K562 (cell line): ENCODE measurements around the gene TUBD1. TPM values are rescaled to one million over a fixed set of nuclear protein-coding genes. Genes with fewer than 3 reads are reported as not detected.

Experiments
- CHCHD3 ChIP-seq: fragments of 250-450 bp; sonication (Bioruptor Pico); IDR thresholded peaks from 2 replicates; pipeline ENCODE4 v2.1.2; 2022; ENCODE audit warnings: mild to moderate bottlenecking
- CHD1 ChIP-seq: fragments of 200-600 bp; sonication (generic); IDR thresholded peaks from one replicate; pipeline ENCODE4 v1.6.1; 2012; ENCODE audit warnings: mild to moderate bottlenecking, moderate library complexity, low read length, inconsistent platforms
- HDAC3 ChIP-seq: fragments of 450-650 bp; IDR thresholded peaks from 2 replicates; pipeline ENCODE4 v1.6.1; 2018; ENCODE audit warnings: borderline replicate concordance, mild to moderate bottlenecking, moderate library complexity; ENCODE audit not compliant: partially characterized antibody
- KLF1 ChIP-seq: fragments of 450-650 bp; IDR thresholded peaks from 2 replicates; pipeline ENCODE4 v1.6.1; 2016; ENCODE audit warnings: missing genetic modification characterization, missing compliant biosample characterization
- MAZ ChIP-seq, 2 experiments: fragments of 450-650 bp in 1 of 2; sonication (generic) in 1 of 2; formaldehyde crosslinking; IDR thresholded peaks in 1 of 2; conservative IDR thresholded peaks in 1 of 2; 2 replicates each; pipeline versions ENCODE4 v1.4.0 to v1.5.0; 2020; ENCODE audit warnings: mild to moderate bottlenecking in 1 of 2, missing genetic modification reagents in 1 of 2
- MEF2A ChIP-seq: IDR thresholded peaks from 2 replicates; pipeline ENCODE4 v1.6.1; 2011; ENCODE audit warnings: low read depth, mild to moderate bottlenecking, low read length, moderate library complexity; ENCODE audit not compliant: control insufficient read depth
- NFXL1 ChIP-seq: fragments of 450-650 bp; formaldehyde crosslinking; IDR thresholded peaks from 2 replicates; pipeline ENCODE4 v1.4.0; 2021; ENCODE audit warnings: mild to moderate bottlenecking
- NR2C2 ChIP-seq, 2 experiments: fragments of 200-800 bp in 1 of 2; sonication (Bioruptor generic) in 1 of 2; sonication (generic) in 1 of 2; formaldehyde crosslinking in 1 of 2; IDR thresholded peaks; 2 replicates each; pipeline versions ENCODE4 v1.6.1 to v1.8.0; 2016 to 2022; ENCODE audit warnings: mild to moderate bottlenecking in 1 of 2, missing compliant biosample characterization in 1 of 2, missing genetic modification characterization in 1 of 2, missing genetic modification reagents in 1 of 2
- RBM15 ChIP-seq: fragments of 200-400 bp; formaldehyde crosslinking; IDR thresholded peaks from 2 replicates; pipeline ENCODE4 v1.6.1; 2018; ENCODE audit warnings: mild to moderate bottlenecking, low read length, moderate library complexity; ENCODE audit not compliant: insufficient read depth
- SIRT6 ChIP-seq: IDR thresholded peaks from one replicate; pipeline ENCODE4 v1.6.1; 2012; ENCODE audit warnings: low read depth, mild to moderate bottlenecking, control low read depth, inconsistent platforms, low read length, moderate library complexity
- TAF7 ChIP-seq: fragments of 450-650 bp; IDR thresholded peaks from 2 replicates; pipeline ENCODE4 v1.6.1; 2016; ENCODE audit warnings: missing genetic modification characterization, missing compliant biosample characterization
- ZBTB12 ChIP-seq: fragments of 250-450 bp; sonication (Bioruptor Pico); IDR thresholded peaks from 2 replicates; pipeline ENCODE4 v1.4.0; 2020
- ZBTB17 ChIP-seq: fragments of 450-650 bp; formaldehyde crosslinking; IDR thresholded peaks from 2 replicates; pipeline ENCODE4 v1.4.0; 2020; ENCODE audit warnings: mild to moderate bottlenecking
- ZNF3 ChIP-seq: fragments of 250-450 bp; sonication (Bioruptor Pico); IDR thresholded peaks from 2 replicates; pipeline ENCODE4 v1.5.0; 2021; ENCODE audit warnings: mild to moderate bottlenecking, moderate library complexity
- ZNF445 ChIP-seq: fragments of 250-450 bp; sonication (Bioruptor Pico); IDR thresholded peaks from 2 replicates; pipeline ENCODE4 v1.4.0; 2020; ENCODE audit warnings: low read depth, mild to moderate bottlenecking, moderate library complexity
- ZNF717 ChIP-seq: fragments of 250-450 bp; sonication (Bioruptor Pico); IDR thresholded peaks from 2 replicates; pipeline ENCODE4 v1.5.0; 2021
- polyA plus RNA-seq, 8 experiments: library from polyadenylated mRNA; depleted of rRNA in 4 of 8; stranded (reverse) in 5 of 8; unstranded in 3 of 8; fragments of >200 nt; fragmentation: Nextera tagmentation in 2 of 8; fragmentation: Illumina TruSeq in 1 of 8; extraction: Ambion mirVana in 2 of 8; extraction: Trizol in 1 of 8; gene quantifications; 2 replicates each; pipeline versions ENCODE4 v1.2.1 to v1.2.3, GENCODE V29; 2011 to 2014; ENCODE audit warnings: inconsistent platforms in 1 of 8, missing spikeins in 1 of 8
- total RNA-seq, 7 experiments: library from RNA; depleted of rRNA in 6 of 7; stranded (reverse); fragments of >200 nt in 6 of 7; fragmentation: Illumina TruSeq in 2 of 7; extraction: Trizol in 2 of 7; gene quantifications; 2 replicates each; pipeline versions ENCODE4 v1.2.1 to v1.2.3, GENCODE V29; 2011 to 2021; ENCODE audit warnings: low replicate concordance in 1 of 7
- TF ChIP-seq, protein P1 (sequence below), 2 experiments: fragments of 200-800 bp in 1 of 2; sonication (Bioruptor generic) in 1 of 2; sonication (generic) in 1 of 2; formaldehyde crosslinking in 1 of 2; IDR thresholded peaks in 1 of 2; conservative IDR thresholded peaks in 1 of 2; 2 replicates each; pipeline versions ENCODE4 v1.5.0 to v1.6.1; 2016 to 2020; ENCODE audit warnings: missing compliant biosample characterization in 1 of 2, missing genetic modification characterization in 1 of 2, missing genetic modification reagents in 1 of 2
- TF ChIP-seq, protein P2 (sequence below), 3 experiments: fragments of 200-800 bp in 1 of 3; fragments of 250-450 bp in 1 of 3; fragments of 450-650 bp in 1 of 3; sonication (Bioruptor Pico) in 1 of 3; sonication (Bioruptor generic) in 1 of 3; formaldehyde crosslinking in 1 of 3; IDR thresholded peaks; 2 replicates each; pipeline versions ENCODE4 v1.6.1 to v1.8.0; 2016 to 2022; ENCODE audit warnings: mild to moderate bottlenecking in 2 of 3, missing genetic modification characterization in 2 of 3, missing compliant biosample characterization in 1 of 3, moderate library complexity in 1 of 3
- TF ChIP-seq, protein P3 (sequence below): fragments of 250-450 bp; sonication (Bioruptor Pico); IDR thresholded peaks from 2 replicates; pipeline ENCODE4 v1.4.0; 2020; ENCODE audit warnings: mild to moderate bottlenecking, moderate library complexity

Gene TUBD1
- total and polyA plus RNA-seq, 9 of the 15 experiments (the other 6 are each of a cell fraction or from before 2014, with no cell fraction given) = 10.8 to 35.3 (median 17.9) TPM

DNA sequence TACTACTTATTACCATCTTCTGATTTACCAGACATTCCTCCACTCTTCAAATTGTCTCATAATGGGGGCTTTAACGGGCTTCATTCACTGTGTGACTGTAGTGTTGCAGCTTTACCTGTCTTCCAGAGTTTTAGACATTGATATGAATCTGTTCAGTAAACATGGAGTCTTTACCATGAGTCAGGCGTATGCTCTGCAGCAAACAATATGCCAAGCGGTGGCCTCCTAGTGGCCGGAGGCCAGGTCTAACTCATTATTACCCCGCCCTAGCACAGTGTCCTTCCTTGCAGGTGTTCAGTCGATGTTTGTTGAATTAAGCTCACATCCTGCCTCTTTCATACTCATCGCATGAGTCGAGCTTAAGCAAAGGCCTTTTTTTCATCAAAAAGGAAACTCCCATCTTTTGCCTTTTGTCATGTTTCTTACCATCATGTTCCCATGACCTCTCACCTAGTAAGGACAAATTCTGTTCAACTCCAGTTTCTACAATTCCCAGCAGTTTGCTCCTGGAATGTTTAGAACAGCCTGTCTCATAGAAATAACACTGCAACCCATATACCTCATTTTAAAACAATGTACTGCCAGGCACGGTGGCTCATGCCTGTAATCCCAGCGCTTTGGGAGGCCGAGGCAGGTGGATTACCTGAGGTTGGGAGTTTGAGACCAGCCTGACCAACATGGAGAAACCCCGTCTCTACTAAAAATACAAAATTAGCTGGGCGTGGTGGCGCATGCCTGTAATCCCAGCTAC is 39.4 kb downstream of the TUBD1 start (continued):
- TF ChIP-seq, protein P1, sequence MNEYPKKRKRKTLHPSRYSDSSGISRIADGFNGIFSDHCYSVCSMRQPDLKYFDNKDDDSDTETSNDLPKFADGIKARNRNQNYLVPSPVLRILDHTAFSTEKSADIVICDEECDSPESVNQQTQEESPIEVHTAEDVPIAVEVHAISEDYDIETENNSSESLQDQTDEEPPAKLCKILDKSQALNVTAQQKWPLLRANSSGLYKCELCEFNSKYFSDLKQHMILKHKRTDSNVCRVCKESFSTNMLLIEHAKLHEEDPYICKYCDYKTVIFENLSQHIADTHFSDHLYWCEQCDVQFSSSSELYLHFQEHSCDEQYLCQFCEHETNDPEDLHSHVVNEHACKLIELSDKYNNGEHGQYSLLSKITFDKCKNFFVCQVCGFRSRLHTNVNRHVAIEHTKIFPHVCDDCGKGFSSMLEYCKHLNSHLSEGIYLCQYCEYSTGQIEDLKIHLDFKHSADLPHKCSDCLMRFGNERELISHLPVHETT (CRISPR knock-in tag; conservative IDR thresholded peaks at IDR 0.05 in 1 of 2, IDR thresholded peaks at IDR 0.05 in 1 of 2) = 0 out of 4 replicates have a peak, but pooled peaks of 1 of the 2 experiments have one; percentile 30
- TF ChIP-seq ZNF3 (CRISPR knock-in tag) (no peak), SIRT6 (no peak), NR2C2 (CRISPR knock-in tag; IDR thresholded peaks at IDR 0.05) (no peak), NR2C2 (tag; IDR thresholded peaks at IDR 0.05) (no peak), HDAC3 (no peak), ZNF717 (no peak), CHCHD3 (no peak), CHD1 (no peak), ZBTB12 (CRISPR knock-in tag) (no peak), MAZ (CRISPR knock-in tag; conservative IDR thresholded peaks at IDR 0.05 in 1 of 2, IDR thresholded peaks at IDR 0.05 in 1 of 2) (no peak), MEF2A (no peak), TAF7 (tag) (no peak), NFXL1 (no peak), ZBTB17 (CRISPR knock-in tag) (no peak), RBM15 (no peak), ZNF445 (CRISPR knock-in tag) (no peak), KLF1 (tag) (no peak)
- TF ChIP-seq, protein P2, sequence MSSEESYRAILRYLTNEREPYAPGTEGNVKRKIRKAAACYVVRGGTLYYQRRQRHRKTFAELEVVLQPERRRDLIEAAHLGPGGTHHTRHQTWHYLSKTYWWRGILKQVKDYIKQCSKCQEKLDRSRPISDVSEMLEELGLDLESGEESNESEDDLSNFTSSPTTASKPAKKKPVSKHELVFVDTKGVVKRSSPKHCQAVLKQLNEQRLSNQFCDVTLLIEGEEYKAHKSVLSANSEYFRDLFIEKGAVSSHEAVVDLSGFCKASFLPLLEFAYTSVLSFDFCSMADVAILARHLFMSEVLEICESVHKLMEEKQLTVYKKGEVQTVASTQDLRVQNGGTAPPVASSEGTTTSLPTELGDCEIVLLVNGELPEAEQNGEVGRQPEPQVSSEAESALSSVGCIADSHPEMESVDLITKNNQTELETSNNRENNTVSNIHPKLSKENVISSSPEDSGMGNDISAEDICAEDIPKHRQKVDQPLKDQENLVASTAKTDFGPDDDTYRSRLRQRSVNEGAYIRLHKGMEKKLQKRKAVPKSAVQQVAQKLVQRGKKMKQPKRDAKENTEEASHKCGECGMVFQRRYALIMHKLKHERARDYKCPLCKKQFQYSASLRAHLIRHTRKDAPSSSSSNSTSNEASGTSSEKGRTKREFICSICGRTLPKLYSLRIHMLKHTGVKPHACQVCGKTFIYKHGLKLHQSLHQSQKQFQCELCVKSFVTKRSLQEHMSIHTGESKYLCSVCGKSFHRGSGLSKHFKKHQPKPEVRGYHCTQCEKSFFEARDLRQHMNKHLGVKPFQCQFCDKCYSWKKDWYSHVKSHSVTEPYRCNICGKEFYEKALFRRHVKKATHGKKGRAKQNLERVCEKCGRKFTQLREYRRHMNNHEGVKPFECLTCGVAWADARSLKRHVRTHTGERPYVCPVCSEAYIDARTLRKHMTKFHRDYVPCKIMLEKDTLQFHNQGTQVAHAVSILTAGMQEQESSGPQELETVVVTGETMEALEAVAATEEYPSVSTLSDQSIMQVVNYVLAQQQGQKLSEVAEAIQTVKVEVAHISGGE (CRISPR knock-in tag; IDR thresholded peaks at IDR 0.05) = peak in 1 of 3 experiments; percentile 34; a peak in 1 of 6 replicates
- TF ChIP-seq, protein P3, sequence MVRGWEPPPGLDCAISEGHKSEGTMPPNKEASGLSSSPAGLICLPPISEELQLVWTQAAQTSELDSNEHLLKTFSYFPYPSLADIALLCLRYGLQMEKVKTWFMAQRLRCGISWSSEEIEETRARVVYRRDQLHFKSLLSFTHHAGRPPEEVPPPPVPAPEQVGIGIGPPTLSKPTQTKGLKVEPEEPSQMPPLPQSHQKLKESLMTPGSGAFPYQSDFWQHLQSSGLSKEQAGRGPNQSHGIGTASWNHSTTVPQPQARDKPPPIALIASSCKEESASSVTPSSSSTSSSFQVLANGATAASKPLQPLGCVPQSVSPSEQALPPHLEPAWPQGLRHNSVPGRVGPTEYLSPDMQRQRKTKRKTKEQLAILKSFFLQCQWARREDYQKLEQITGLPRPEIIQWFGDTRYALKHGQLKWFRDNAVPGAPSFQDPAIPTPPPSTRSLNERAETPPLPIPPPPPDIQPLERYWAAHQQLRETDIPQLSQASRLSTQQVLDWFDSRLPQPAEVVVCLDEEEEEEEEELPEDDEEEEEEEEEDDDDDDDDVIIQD = no peak
